HCT116 (cell line): ENCODE measurements around the gene OR2B2. TPM values are rescaled to one million over a fixed set of nuclear protein-coding genes. Genes with fewer than 3 reads are reported as not detected.

Experiments
- ATAC-seq: fragments of 200-7000 bp; cut with Tn5 transposase; 2 replicates; pipeline ENCODE4 v1.9.1; 2020; ENCODE audit warnings: mild to moderate bottlenecking, moderate library complexity
- BruUV-seq: library from RNA; stranded (reverse); fragments of 400-500 nt; replicated peaks from 2 replicates; lab custom pipeline; 2021; lab: Mats Ljungman, UMichigan
- CTCF ChIA-PET: fragments of 300-600 bp; sonication (Branson Sonifier 250); formaldehyde crosslinking; loops from one replicate; lab custom pipeline; 2021; ENCODE audit warnings: antibody characterized with exemption; lab: Charles Lee
- POLR2A ChIA-PET: fragments of 300-600, 350-600 bp; sonication (Branson Sonifier 250); formaldehyde crosslinking; loops from one replicate; lab custom pipeline; 2021; ENCODE audit warnings: antibody characterized with exemption; lab: Charles Lee
- RAD21 ChIA-PET, 2 experiments: fragments of 300-600 bp; sonication (Branson Sonifier 250); formaldehyde crosslinking; loops; one replicate each; lab custom pipeline; 2023; ENCODE audit warnings: low total read pairs in 2 of 2; ENCODE audit not compliant: uncharacterized antibody in 2 of 2, unreplicated experiment in 2 of 2, low non-redundant PET in 1 of 2; lab: Charles Lee
- DNase-seq: peaks from one replicate; pipeline ENCODE4 v3.0.0-alpha.2; 2010; ENCODE audit warnings: low read depth, low spot score
- H2AFZ ChIP-seq: fragments of 200-600 bp; shearing (Covaris generic), sonication (generic); 2 replicates; pipeline ENCODE4 v1.6.1; 2017; ENCODE audit warnings: low read depth, mixed run types, mixed read lengths, antibody characterized with exemption, low read length; ENCODE audit not compliant: poor library complexity, severe bottlenecking
- H3K27ac ChIP-seq: 2 replicates; pipeline ENCODE4 v1.5.1; 2012; ENCODE audit warnings: low read depth, low read length
- H3K27me3 ChIP-seq: fragments of 200-600 bp; sonication (generic); 2 replicates; pipeline ENCODE4 v1.6.1; 2016; ENCODE audit warnings: mixed run types, low read length, mixed read lengths; ENCODE audit not compliant: insufficient read depth
- H3K36me3 ChIP-seq, 2 experiments: fragments of 200-500 bp in 1 of 2; fragments of 200-600 bp in 1 of 2; sonication (Bioruptor generic) in 1 of 2; sonication (generic) in 1 of 2; 2 replicates each; pipeline versions ENCODE4 v1.5.1 to v1.6.1; 2014 to 2016; ENCODE audit warnings: low read length in 2 of 2, inconsistent platforms in 1 of 2, mixed read lengths in 1 of 2, mixed run types in 1 of 2; ENCODE audit not compliant: insufficient read depth in 2 of 2, control insufficient read depth in 1 of 2
- H3K4me1 ChIP-seq, 2 experiments: fragments of 200-600 bp in 1 of 2; sonication (generic) in 1 of 2; 2 replicates each; pipeline versions ENCODE4 v1.5.1 to v1.6.1; 2012 to 2017; ENCODE audit warnings: low read length in 2 of 2, inconsistent platforms in 1 of 2, mild to moderate bottlenecking in 1 of 2, mixed read lengths in 1 of 2, mixed run types in 1 of 2, moderate library complexity in 1 of 2; ENCODE audit not compliant: insufficient read depth in 2 of 2, control insufficient read depth in 1 of 2
- H3K4me2 ChIP-seq: fragments of 200-600 bp; sonication (generic); 2 replicates; pipeline ENCODE4 v1.6.1; 2017; ENCODE audit warnings: mixed run types, low read length, mixed read lengths
- H3K4me3 ChIP-seq, 2 experiments: fragments of 200-600 bp in 1 of 2; sonication (generic) in 1 of 2; replicated peaks in 1 of 2; 2 replicates each; pipeline ENCODE4 v1.5.1; 2011 to 2016; ENCODE audit warnings: low read length in 2 of 2, control low read depth in 1 of 2, low read depth in 1 of 2, mild to moderate bottlenecking in 1 of 2, mixed read lengths in 1 of 2, mixed run types in 1 of 2
- H3K79me2 ChIP-seq: fragments of 200-600 bp; sonication (generic); 2 replicates; pipeline ENCODE4 v1.6.1; 2017; ENCODE audit warnings: mild to moderate bottlenecking, mixed run types, low read length, moderate library complexity, mixed read lengths; ENCODE audit not compliant: insufficient read depth
- H3K9ac ChIP-seq: fragments of 200-600 bp; sonication (generic); 2 replicates; pipeline ENCODE4 v1.6.1; 2016; ENCODE audit warnings: low read length, mixed read lengths
- H3K9me2 ChIP-seq: fragments of 200-600 bp; sonication (generic), shearing (Covaris generic); 2 replicates; pipeline ENCODE4 v1.6.1; 2017; ENCODE audit warnings: mixed run types, mild to moderate bottlenecking, moderate library complexity; ENCODE audit not compliant: insufficient read depth
- H3K9me3 ChIP-seq, 2 experiments: fragments of 200-500 bp in 1 of 2; fragments of 200-600 bp in 1 of 2; sonication (Bioruptor generic) in 1 of 2; sonication (generic) in 1 of 2; 2 replicates each; pipeline ENCODE4 v1.6.1; 2014 to 2017; ENCODE audit warnings: low read length in 2 of 2, mixed read lengths in 2 of 2, inconsistent platforms in 1 of 2, low read depth in 1 of 2, mild to moderate bottlenecking in 1 of 2, mixed run types in 1 of 2, moderate library complexity in 1 of 2; ENCODE audit not compliant: control insufficient read depth in 1 of 2, insufficient read depth in 1 of 2
- H4K20me1 ChIP-seq: fragments of 200-600 bp; sonication (generic), shearing (Covaris generic); 2 replicates; pipeline ENCODE4 v1.6.1; 2017; ENCODE audit warnings: mixed run types, mild to moderate bottlenecking, moderate library complexity; ENCODE audit not compliant: insufficient read depth
- CBX3 ChIP-seq: IDR thresholded peaks from 2 replicates; pipeline ENCODE4 v1.6.1; 2012; ENCODE audit warnings: low read depth
- CEBPB ChIP-seq: IDR thresholded peaks from 2 replicates; pipeline ENCODE4 v1.6.1; 2012; ENCODE audit warnings: low read depth
- CTCF ChIP-seq, 3 experiments: fragments of 200-600 bp in 1 of 3; sonication (generic) in 1 of 3; IDR thresholded peaks in 2 of 3; conservative IDR thresholded peaks in 1 of 3; 2 replicates each; pipeline ENCODE4 v1.5.1; 2012 to 2017; ENCODE audit warnings: low read depth in 2 of 3, low read length in 2 of 3, antibody characterized with exemption in 1 of 3, borderline replicate concordance in 1 of 3, control low read depth in 1 of 3, mild to moderate bottlenecking in 1 of 3, mixed read lengths in 1 of 3, mixed run types in 1 of 3, moderate library complexity in 1 of 3; ENCODE audit not compliant: insufficient read depth in 1 of 3
- EGR1 ChIP-seq: IDR thresholded peaks from 2 replicates; pipeline ENCODE4 v1.6.1; 2012; ENCODE audit warnings: low read depth
- ELF1 ChIP-seq: IDR thresholded peaks from 2 replicates; pipeline ENCODE4 v1.6.1; 2012; ENCODE audit warnings: low read depth, borderline replicate concordance
- EZH2 ChIP-seq: fragments of 200-600 bp; sonication (generic); IDR thresholded peaks from 2 replicates; pipeline ENCODE4 v1.6.1; 2017; ENCODE audit warnings: antibody characterized with exemption, mixed run types
- EZH2phosphoT487 ChIP-seq: fragments of 200-600 bp; IDR thresholded peaks from 2 replicates; pipeline ENCODE4 v1.6.1; 2018; ENCODE audit warnings: antibody characterized with exemption, borderline replicate concordance
- FOSL1 ChIP-seq: IDR thresholded peaks from 2 replicates; pipeline ENCODE4 v1.6.1; 2012; ENCODE audit warnings: low read depth
- JUND ChIP-seq: IDR thresholded peaks from 2 replicates; pipeline ENCODE4 v1.6.1; 2012
- POLR2A ChIP-seq: IDR thresholded peaks from 2 replicates; pipeline ENCODE4 v1.7.0; 2011; ENCODE audit warnings: borderline replicate concordance; ENCODE audit not compliant: insufficient read depth, insufficient read length; ENCODE audit errors: extremely low read depth
- POLR2AphosphoS5 ChIP-seq: IDR thresholded peaks from 2 replicates; pipeline ENCODE4 v1.6.1; 2011; ENCODE audit warnings: mild to moderate bottlenecking, low read depth, low read length, moderate library complexity
- SIN3A ChIP-seq: IDR thresholded peaks from 2 replicates; pipeline ENCODE4 v1.6.1; 2012; ENCODE audit warnings: low read depth
- SP1 ChIP-seq: IDR thresholded peaks from 2 replicates; pipeline ENCODE4 v1.6.1; 2012; ENCODE audit warnings: low read depth
- SRF ChIP-seq: IDR thresholded peaks from 2 replicates; pipeline ENCODE4 v1.6.1; 2012; ENCODE audit warnings: low read depth
- TCF7L2 ChIP-seq: IDR thresholded peaks from 2 replicates; pipeline ENCODE4 v1.7.0; 2011; ENCODE audit warnings: borderline replicate concordance, inconsistent platforms; ENCODE audit not compliant: insufficient read depth, insufficient read length; ENCODE audit errors: extremely low read depth
- YY1 ChIP-seq: IDR thresholded peaks from 2 replicates; pipeline ENCODE4 v1.6.1; 2011; ENCODE audit warnings: low read length, low read depth, moderate library complexity, mild to moderate bottlenecking; ENCODE audit not compliant: insufficient replicate concordance; ENCODE audit errors: extremely low read depth
- ZFX ChIP-seq: fragments of 450-650 bp; IDR thresholded peaks from 2 replicates; pipeline ENCODE4 v1.6.1; 2017
- ZNF274 ChIP-seq: fragments of 200-500 bp; sonication (Bioruptor generic); IDR thresholded peaks from 2 replicates; pipeline ENCODE4 v1.6.1; 2014; ENCODE audit warnings: mild to moderate bottlenecking, low read depth, low read length, inconsistent platforms
- intact Hi-C: fragments of 100-400 bp; cut with micrococcal nuclease; formaldehyde crosslinking; loops from 2 replicates; pipeline ENCODE4 v1.10.0; 2022
- total RNA-seq: library from RNA; stranded (reverse); gene quantifications from one replicate; pipeline ENCODE4 v1.2.1, GENCODE V29; 2021; ENCODE audit not compliant: unreplicated experiment
- TF ChIP-seq, protein P1 (sequence below): IDR thresholded peaks from 2 replicates; pipeline ENCODE4 v1.6.1; 2012

The OR2B2 gene
- total RNA-seq, 1 experiment from 2014 or later: not detected

DNA sequence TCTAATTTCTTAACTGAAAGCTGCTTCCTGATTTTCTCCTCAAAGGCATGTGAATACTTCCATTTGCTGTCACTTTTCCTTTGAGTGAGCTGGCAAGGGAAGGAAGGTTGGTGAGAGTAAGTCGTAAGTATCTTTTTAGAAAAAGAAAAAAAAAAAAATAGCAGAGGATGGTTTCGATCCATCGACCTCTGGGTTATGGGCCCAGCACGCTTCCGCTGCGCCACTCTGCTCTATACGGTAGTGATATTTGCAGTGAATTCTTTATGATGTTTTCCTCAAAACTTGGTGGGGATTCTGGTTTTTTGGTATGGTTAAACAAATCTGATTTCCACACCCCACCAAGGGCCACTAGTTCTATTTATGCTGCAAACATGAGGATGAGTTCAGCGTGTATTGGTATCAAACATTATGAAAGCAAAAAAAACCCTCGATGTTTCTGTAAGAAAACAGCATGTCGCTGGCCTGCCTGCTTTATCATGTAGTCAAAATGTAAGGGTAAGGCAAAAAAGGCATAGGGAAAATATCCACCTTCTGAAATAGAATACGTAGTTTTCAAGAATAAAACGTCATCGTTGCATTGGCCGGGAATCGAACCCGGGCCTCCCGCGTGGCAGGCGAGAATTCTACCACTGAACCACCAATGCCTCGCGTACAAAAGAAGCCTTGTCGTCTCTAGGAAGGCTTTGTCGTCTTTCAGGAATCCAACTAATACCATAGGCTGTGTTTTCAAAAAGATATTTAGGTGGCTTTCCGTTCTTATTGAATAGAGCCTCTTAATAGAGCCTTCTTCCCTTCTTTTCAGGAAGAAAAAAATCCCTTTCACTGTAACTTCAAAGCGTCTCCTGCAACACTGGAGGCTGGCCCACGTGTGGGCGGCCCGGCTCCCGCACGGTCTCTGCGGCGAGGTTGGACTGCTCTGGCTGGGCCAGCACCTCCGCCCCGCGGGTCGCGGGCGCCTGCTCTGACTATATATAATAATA is 9.6 kb downstream of the OR2B2 start (continued):
- no peak for TF ChIP-seq TCF7L2
- TF ChIP-seq SIN3A: no peak
- TF ChIP-seq EZH2: no peak
- TF ChIP-seq POLR2A: no peak
- peak; percentile 18 for TF ChIP-seq SP1
- TF ChIP-seq ELF1: no peak; the same call in 1 of the 2 replicates
- no peak for TF ChIP-seq JUND
- TF ChIP-seq, all 23 proteins: peak for 10

DNA sequence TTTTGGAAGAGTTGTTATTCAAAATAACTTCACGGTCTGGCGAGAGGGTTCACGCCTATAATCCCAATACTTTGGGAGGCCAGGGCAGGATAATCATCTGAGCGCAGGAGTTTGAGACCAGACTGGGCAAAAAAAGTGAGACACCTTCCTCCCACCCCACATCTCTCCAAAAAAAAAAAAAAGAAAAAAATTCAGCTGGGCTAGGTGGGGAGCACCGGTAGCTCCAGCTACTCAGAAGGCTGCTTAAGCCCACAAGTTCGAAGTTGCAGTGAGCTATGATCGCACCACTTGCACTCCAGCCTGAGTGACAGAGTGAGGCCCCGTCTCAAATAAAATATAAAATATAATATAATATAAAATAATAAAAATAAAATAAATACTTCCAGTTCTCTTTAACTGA is 10.4 kb downstream of the OR2B2 start:
- H3K27me3 ChIP-seq: no peaks in the 10 kb centered on the region
- H3K27ac ChIP-seq: peak overlapping the region; percentile 76; the same call in 1 of the 2 replicates
- TF ChIP-seq JUND (no peak), EZH2 (no peak), CEBPB (no peak), SRF (no peak), SP1 (no peak), POLR2A (no peak), FOSL1 (no peak), TCF7L2 (no peak), YY1 (no peak), EZH2phosphoT487 (no peak), EGR1 (no peak), ZNF274 (no peak), POLR2AphosphoS5 (no peak), CTCF (IDR thresholded peaks at IDR 0.05 in 2 of 3, conservative IDR thresholded peaks at IDR 0.05 in 1 of 3; ENCODE audit: borderline replicate concordance in 1 of 3, insufficient read depth in 1 of 3, low read depth in 2 of 3, low read length in 2 of 3) (no peak), SIN3A (no peak), CBX3 (no peak), ZFX (no peak)
- TF ChIP-seq, protein P1, sequence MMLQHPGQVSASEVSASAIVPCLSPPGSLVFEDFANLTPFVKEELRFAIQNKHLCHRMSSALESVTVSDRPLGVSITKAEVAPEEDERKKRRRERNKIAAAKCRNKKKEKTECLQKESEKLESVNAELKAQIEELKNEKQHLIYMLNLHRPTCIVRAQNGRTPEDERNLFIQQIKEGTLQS: no peak
- TF ChIP-seq, all 23 proteins: peak for 0
- DNase-seq: peak; percentile 6
- Histone ChIP-seq H3K79me2 (no peaks in the 10 kb centered on the region), H3K9me3 (no peaks in the 10 kb centered on the region), H3K36me3 (no peaks in the 10 kb centered on the region), H3K4me3 (no peak overlapping the region), H2AFZ (no peak overlapping the region), H3K9me2 (no peaks in the 10 kb centered on the region), H3K4me2 (peak overlapping the region; percentile 89; the same call in 1 of the 2 replicates), H3K9ac (no peak overlapping the region), H3K4me1 (peaks cover 6 to 34% of the 10 kb centered on the region in 2 experiments), H4K20me1 (no peaks in the 10 kb centered on the region)
- ChIA-PET RAD21 (no interaction called here), POLR2A (interaction anchor here (0.7 to 1.5 kb wide), 6 partner anchors 8 to 94 kb away, joined by 3 to 11 read pairs (median 6); a partner anchor contains a TSS), CTCF (no interaction called here)
- intact Hi-C loops: loop anchor here (5.0 to 10.0 kb wide), 2 partner anchors 310 to 453 kb away; no protein-coding TSS in a partner anchor
- no peak for ATAC-seq
- no TSS peak for BruUV-seq
